PC-3 (cell line): ENCODE measurements around the gene GPR32. TPM values are rescaled to one million over a fixed set of nuclear protein-coding genes. Genes with fewer than 3 reads are reported as not detected.

ENCODE experiments used
- ATAC-seq: fragments of 200-7000 bp; cut with Tn5 transposase; 2 replicates; pipeline ENCODE4 v1.9.1; 2020; ENCODE audit warnings: mild to moderate bottlenecking, moderate library complexity
- BruUV-seq: library from RNA; stranded (reverse); fragments of 400-500 nt; replicated peaks from 2 replicates; lab custom pipeline; 2021; lab: Mats Ljungman, UMichigan
- CTCF ChIA-PET: fragments of 300-600 bp; sonication (Branson Sonifier 250); formaldehyde crosslinking; loops from one replicate; lab custom pipeline; 2022; ENCODE audit warnings: antibody characterized with exemption; lab: Charles Lee
- POLR2A ChIA-PET: fragments of 300-600 bp; sonication (Branson Sonifier 250); formaldehyde crosslinking; loops from one replicate; lab custom pipeline; 2022; ENCODE audit warnings: antibody characterized with exemption; ENCODE audit not compliant: unreplicated experiment; lab: Charles Lee
- DNase-seq: peaks from one replicate; pipeline ENCODE4 v3.0.0-alpha.2; 2015
- H2AFZ ChIP-seq: fragments of 300-600 bp; sonication (generic); 2 replicates; pipeline ENCODE4 v1.6.0; 2016; ENCODE audit warnings: antibody characterized with exemption, low read length
- H3F3A ChIP-seq: fragments of 300-600 bp; sonication (generic); one replicate; pipeline ENCODE4 v1.6.0; 2017; ENCODE audit warnings: antibody characterized with exemption, low read length, control low read depth, mild to moderate bottlenecking; ENCODE audit not compliant: unreplicated experiment
- H3K27ac ChIP-seq: fragments of 300-600 bp; sonication (generic); 2 replicates; pipeline ENCODE4 v1.5.1; 2016; ENCODE audit warnings: mild to moderate bottlenecking, low read length
- H3K27me3 ChIP-seq: fragments of 300-600 bp; sonication (generic); 2 replicates; pipeline ENCODE4 v1.6.1; 2016; ENCODE audit warnings: low read length, mixed read lengths
- H3K36me3 ChIP-seq: fragments of 300-600 bp; sonication (generic); 2 replicates; pipeline ENCODE4 v1.6.1; 2016; ENCODE audit warnings: low read depth, mixed run types, low read length, mixed read lengths
- H3K4me1 ChIP-seq: fragments of 300-600 bp; sonication (generic); 2 replicates; pipeline ENCODE4 v1.5.1; 2016; ENCODE audit warnings: low read length; ENCODE audit not compliant: insufficient read depth
- H3K4me2 ChIP-seq: fragments of 300-600 bp; sonication (generic); 2 replicates; pipeline ENCODE4 v1.6.0; 2016; ENCODE audit warnings: low read length
- H3K4me3 ChIP-seq: fragments of 300-600 bp; sonication (generic); 2 replicates; pipeline ENCODE4 v1.5.1; 2016; ENCODE audit warnings: mild to moderate bottlenecking, low read length, mixed read lengths
- H3K79me2 ChIP-seq: fragments of 300-600 bp; sonication (generic); 2 replicates; pipeline ENCODE4 v1.6.1; 2017; ENCODE audit warnings: low read length, mixed read lengths
- H3K9ac ChIP-seq: fragments of 300-600 bp; sonication (generic); 2 replicates; pipeline ENCODE4 v1.6.0; 2016; ENCODE audit warnings: mild to moderate bottlenecking, low read length
- H3K9me2 ChIP-seq: fragments of 300-600 bp; sonication (generic); replicated peaks from 2 replicates; pipeline ENCODE4 v1.6.1; 2016; ENCODE audit warnings: mixed run types, low read length, mixed read lengths
- H3K9me3 ChIP-seq: fragments of 300-600 bp; sonication (generic); 2 replicates; pipeline ENCODE4 v1.6.1; 2016; ENCODE audit warnings: low read length, mixed read lengths
- H4K20me1 ChIP-seq: fragments of 300-600 bp; sonication (generic); 2 replicates; pipeline ENCODE4 v1.6.1; 2016; ENCODE audit warnings: low read length, mixed read lengths
- EZH2 ChIP-seq: fragments of 300-600 bp; sonication (generic); IDR thresholded peaks from one replicate; pipeline ENCODE4 v1.6.1; 2017; ENCODE audit warnings: antibody characterized with exemption, mild to moderate bottlenecking, low read length; ENCODE audit not compliant: unreplicated experiment
- EZH2phosphoT487 ChIP-seq: fragments of 300-600 bp; sonication (generic); IDR thresholded peaks from 2 replicates; pipeline ENCODE4 v1.6.1; 2018; ENCODE audit warnings: mild to moderate bottlenecking, antibody characterized with exemption, low read length, borderline replicate concordance
- intact Hi-C: fragments of 100-400 bp; cut with micrococcal nuclease; formaldehyde crosslinking; loops from 2 replicates; pipeline ENCODE4 v1.9.0; 2023
- total RNA-seq: library from RNA; depleted of rRNA; stranded (reverse); fragments of >200 nt; gene quantifications from 2 replicates; pipeline ENCODE4 v1.2.3, GENCODE V29; 2014
- TF ChIP-seq, protein P1 (sequence below): fragments of 300-600 bp; sonication (generic); conservative IDR thresholded peaks from 2 replicates; pipeline ENCODE4 v1.5.1; 2017; ENCODE audit warnings: antibody characterized with exemption, low read depth, mild to moderate bottlenecking, low read length

GPR32 gene
- total RNA-seq, 1 experiment from 2014 or later, result not detected

DNA sequence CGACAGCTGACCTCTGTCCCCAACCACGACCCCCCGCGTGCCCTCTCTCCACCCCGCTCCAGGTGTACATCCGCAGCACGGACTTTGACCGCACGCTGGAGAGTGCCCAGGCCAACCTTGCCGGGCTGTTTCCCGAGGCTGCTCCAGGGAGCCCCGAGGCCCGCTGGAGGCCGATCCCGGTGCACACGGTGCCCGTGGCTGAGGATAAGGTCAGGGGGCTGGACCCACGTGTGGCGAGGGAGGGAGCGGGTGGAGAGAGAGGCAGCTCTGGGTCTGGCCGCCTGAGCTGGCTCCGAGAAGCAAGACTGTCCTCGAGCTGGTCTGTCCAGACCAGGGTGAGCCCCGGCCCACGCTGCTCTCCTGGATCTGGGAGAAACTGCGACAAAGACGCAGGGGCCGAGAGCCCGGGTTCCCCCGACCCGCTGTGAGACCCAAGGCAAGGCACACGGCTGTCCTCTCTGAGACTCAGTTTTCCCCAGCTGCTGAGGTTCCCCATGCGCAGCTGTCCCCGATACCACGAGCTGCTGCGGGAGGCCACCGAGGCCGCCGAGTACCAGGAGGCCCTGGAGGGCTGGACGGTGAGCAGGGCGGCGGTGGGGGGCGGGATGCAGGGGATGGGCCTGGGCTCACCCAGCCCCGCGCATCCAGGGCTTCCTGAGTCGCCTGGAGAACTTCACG, 21.5 kb downstream of the GPR32 start:
- ChIA-PET POLR2A (no interaction called here), CTCF (no interaction called here)
- H3K9me2 ChIP-seq, result no peaks in the 10 kb centered on the region
- no TSS peak for BruUV-seq
- H3K27me3 ChIP-seq, result no peaks in the 10 kb centered on the region
- ATAC-seq (0 out of 2 replicates have a peak, but pooled peaks have one; percentile 2), DNase-seq (peak; percentile 23)
- intact Hi-C loops, result no loop called here
- peaks cover 13% of the 10 kb centered on the region for H4K20me1 ChIP-seq
- H3K4me1 ChIP-seq, result no peaks in the 10 kb centered on the region
- no peaks in the 10 kb centered on the region for H3F3A ChIP-seq
- H3K4me2 ChIP-seq, result no peak overlapping the region
- TF ChIP-seq EZH2phosphoT487 (no peak), EZH2 (no peak)
- TF ChIP-seq, protein P1, sequence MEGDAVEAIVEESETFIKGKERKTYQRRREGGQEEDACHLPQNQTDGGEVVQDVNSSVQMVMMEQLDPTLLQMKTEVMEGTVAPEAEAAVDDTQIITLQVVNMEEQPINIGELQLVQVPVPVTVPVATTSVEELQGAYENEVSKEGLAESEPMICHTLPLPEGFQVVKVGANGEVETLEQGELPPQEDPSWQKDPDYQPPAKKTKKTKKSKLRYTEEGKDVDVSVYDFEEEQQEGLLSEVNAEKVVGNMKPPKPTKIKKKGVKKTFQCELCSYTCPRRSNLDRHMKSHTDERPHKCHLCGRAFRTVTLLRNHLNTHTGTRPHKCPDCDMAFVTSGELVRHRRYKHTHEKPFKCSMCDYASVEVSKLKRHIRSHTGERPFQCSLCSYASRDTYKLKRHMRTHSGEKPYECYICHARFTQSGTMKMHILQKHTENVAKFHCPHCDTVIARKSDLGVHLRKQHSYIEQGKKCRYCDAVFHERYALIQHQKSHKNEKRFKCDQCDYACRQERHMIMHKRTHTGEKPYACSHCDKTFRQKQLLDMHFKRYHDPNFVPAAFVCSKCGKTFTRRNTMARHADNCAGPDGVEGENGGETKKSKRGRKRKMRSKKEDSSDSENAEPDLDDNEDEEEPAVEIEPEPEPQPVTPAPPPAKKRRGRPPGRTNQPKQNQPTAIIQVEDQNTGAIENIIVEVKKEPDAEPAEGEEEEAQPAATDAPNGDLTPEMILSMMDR, result no peak
- H3K79me2 ChIP-seq, result no peaks in the 10 kb centered on the region
- H3K27ac ChIP-seq, result no peak overlapping the region
- H3K9me3 ChIP-seq, result no peaks in the 10 kb centered on the region
- peaks cover 1% of the 10 kb centered on the region; the same call in 1 of the 2 replicates for H3K36me3 ChIP-seq
- H2AFZ ChIP-seq, result no peak overlapping the region
- H3K4me3 ChIP-seq, result no peak overlapping the region
- no peak overlapping the region for H3K9ac ChIP-seq

DNA sequence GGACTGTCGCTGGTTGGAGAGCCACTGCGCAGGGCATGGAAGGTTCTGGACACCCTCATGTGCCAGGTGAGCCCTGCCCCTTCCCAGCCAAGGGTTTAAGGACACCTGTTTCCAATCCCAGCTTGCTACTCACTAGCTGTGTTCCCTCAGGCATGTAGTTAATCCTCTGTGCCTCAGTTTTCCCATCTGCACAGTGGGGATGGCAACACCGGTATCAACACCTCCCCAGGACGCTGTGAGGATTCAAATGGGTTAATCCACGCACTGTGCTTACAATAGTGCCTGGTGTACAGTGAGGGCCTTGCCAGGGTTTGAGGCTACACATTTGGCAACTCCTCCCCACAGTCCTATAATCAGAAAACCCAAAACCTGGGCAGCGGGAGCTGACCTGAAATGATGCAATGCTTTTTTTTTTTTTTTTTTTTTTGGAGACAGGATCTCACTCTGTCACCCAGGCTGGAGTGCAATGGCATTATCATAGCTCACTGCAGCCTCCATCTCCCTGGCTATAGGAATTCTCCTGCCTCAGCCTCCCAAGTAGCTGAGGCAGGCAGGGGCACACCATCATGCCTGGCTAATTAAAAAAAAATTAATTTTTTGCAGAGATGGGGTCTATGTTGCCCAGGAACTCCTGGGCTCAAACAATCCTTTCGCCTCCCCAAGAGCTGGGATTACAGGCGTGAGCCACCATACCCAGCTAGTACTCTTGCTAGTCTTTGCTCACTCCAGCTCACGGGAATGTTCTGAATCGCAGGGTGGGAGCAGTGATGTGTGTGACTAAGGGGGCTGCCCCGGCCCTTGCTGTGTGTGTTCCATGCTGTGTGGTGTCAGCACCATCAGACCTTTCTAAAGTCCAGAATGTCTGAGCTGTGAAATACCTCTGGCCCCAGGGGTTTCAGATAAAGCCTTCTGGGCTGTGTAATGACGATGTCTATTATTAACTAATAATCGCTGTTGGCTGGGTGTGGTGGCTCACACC, 22.3 kb downstream of the GPR32 start:
- Histone ChIP-seq H2AFZ (no peak overlapping the region), H3K4me3 (no peak overlapping the region), H3K4me1 (no peaks in the 10 kb centered on the region), H3K27ac (no peak overlapping the region), H3F3A (peaks cover under 1% of the 10 kb centered on the region), H3K9ac (no peak overlapping the region), H4K20me1 (peaks cover 22% of the 10 kb centered on the region), H3K9me2 (no peaks in the 10 kb centered on the region), H3K79me2 (no peaks in the 10 kb centered on the region), H3K36me3 (peaks cover 10% of the 10 kb centered on the region), H3K4me2 (no peak overlapping the region), H3K9me3 (no peaks in the 10 kb centered on the region), H3K27me3 (no peaks in the 10 kb centered on the region)
- intact Hi-C loops, result no loop called here
- ChIA-PET POLR2A (interaction anchor here (0.7 kb wide), 2 partner anchors 71 to 339 kb away, joined by 4 to 6 read pairs; no protein-coding TSS in a partner anchor), CTCF (interaction anchor here (0.7 kb wide), 1 partner anchor 10 kb away, joined by 3 read pairs; no protein-coding TSS in a partner anchor)
- DNase-seq, result peak; percentile 32
- TF ChIP-seq EZH2 (no peak), EZH2phosphoT487 (no peak)
- TF ChIP-seq, protein P1, result no peak
- no peak for ATAC-seq
- no TSS peak for BruUV-seq
